VCaP (cell line): ENCODE data around the gene SCUBE3.

Experiments used
- H3K27ac ChIP-seq: fragments of 450-650 bp; 2 replicates; pipeline ENCODE4 v1.5.1; 2017
- CTCF ChIP-seq: fragments of 450-650 bp; conservative IDR thresholded peaks from 2 replicates; pipeline ENCODE4 v1.5.1; 2017; ENCODE audit warnings: mild to moderate bottlenecking, moderate library complexity

SCUBE3 gene

GRCh38 chr6:35299674-35300073 lies 85.9 kb downstream of the SCUBE3 start:
- no peak overlapping the region for H3K27ac ChIP-seq
- TF ChIP-seq CTCF, result no peak

GRCh38 chr6:35300848-35301247 lies 87.1 kb downstream of the SCUBE3 start:
- H3K27ac ChIP-seq, result no peak overlapping the region
- TF ChIP-seq CTCF, result no peak
